HEK293T (cell line): Measurements from ENCODE around the gene CDHR5.

Experiments
- CTCF ChIA-PET: fragments of 350-600 bp; formaldehyde crosslinking; extraction: SDS; loops from one replicate; lab custom pipeline; 2021; ENCODE audit warnings: antibody characterized with exemption, inconsistent platforms; lab: Yijun Ruan, JAX
- POLR2A ChIA-PET: fragments of 350-600 bp; formaldehyde crosslinking; extraction: SDS; loops from one replicate; lab custom pipeline; 2020; ENCODE audit warnings: antibody characterized with exemption, inconsistent platforms; lab: Yijun Ruan, JAX
- DNase-seq: peaks from one replicate; pipeline ENCODE4 v3.0.0; 2012; ENCODE audit warnings: mixed read lengths; ENCODE audit errors: extremely low spot score
- ARNT ChIP-seq: fragments of 450-650 bp; IDR thresholded peaks from 2 replicates; pipeline ENCODE4 v1.6.1; 2017; ENCODE audit warnings: mild to moderate bottlenecking
- BHLHE40 ChIP-seq: fragments of 450-650 bp; IDR thresholded peaks from 2 replicates; pipeline ENCODE4 v1.6.1; 2016; ENCODE audit warnings: mild to moderate bottlenecking, moderate library complexity, borderline replicate concordance
- CTBP1 ChIP-seq: fragments of 450-650 bp; IDR thresholded peaks from 2 replicates; pipeline ENCODE4 v1.6.1; 2016; ENCODE audit warnings: borderline replicate concordance
- ELF4 ChIP-seq: fragments of 450-650 bp; IDR thresholded peaks from 2 replicates; pipeline ENCODE4 v1.6.1; 2017; ENCODE audit warnings: antibody characterized with exemption
- FOXA1 ChIP-seq: fragments of 450-650 bp; IDR thresholded peaks from 2 replicates; pipeline ENCODE4 v1.6.1; 2016; ENCODE audit warnings: mild to moderate bottlenecking
- FOXK2 ChIP-seq: fragments of 450-650 bp; IDR thresholded peaks from 2 replicates; pipeline ENCODE4 v1.6.1; 2016; ENCODE audit warnings: mild to moderate bottlenecking
- FOXM1 ChIP-seq: fragments of 450-650 bp; IDR thresholded peaks from 2 replicates; pipeline ENCODE4 v1.6.1; 2017; ENCODE audit warnings: mild to moderate bottlenecking, borderline replicate concordance
- HDGF ChIP-seq: fragments of 450-650 bp; IDR thresholded peaks from 2 replicates; pipeline ENCODE4 v1.6.1; 2017; ENCODE audit warnings: antibody characterized with exemption, borderline replicate concordance
- L3MBTL2 ChIP-seq: fragments of 450-650 bp; conservative IDR thresholded peaks from 2 replicates; pipeline ENCODE4 v1.6.1; 2016; ENCODE audit warnings: mild to moderate bottlenecking
- LEF1 ChIP-seq: fragments of 450-650 bp; IDR thresholded peaks from 2 replicates; pipeline ENCODE4 v1.6.1; 2017; ENCODE audit warnings: mild to moderate bottlenecking, borderline replicate concordance
- NFRKB ChIP-seq: fragments of 450-650 bp; IDR thresholded peaks from 2 replicates; pipeline ENCODE4 v1.6.1; 2016; ENCODE audit warnings: mild to moderate bottlenecking, moderate library complexity
- PKNOX1 ChIP-seq: fragments of 450-650 bp; IDR thresholded peaks from 2 replicates; pipeline ENCODE4 v1.6.1; 2016
- SP1 ChIP-seq: fragments of 450-650 bp; IDR thresholded peaks from 2 replicates; pipeline ENCODE4 v1.6.1; 2017
- SUZ12 ChIP-seq: fragments of 450-650 bp; IDR thresholded peaks from 2 replicates; pipeline ENCODE4 v1.6.1; 2016; ENCODE audit warnings: mild to moderate bottlenecking
- TARDBP ChIP-seq: fragments of 450-650 bp; IDR thresholded peaks from 2 replicates; pipeline ENCODE4 v1.6.1; 2016
- ZNF384 ChIP-seq: fragments of 450-650 bp; IDR thresholded peaks from 2 replicates; pipeline ENCODE4 v1.6.1; 2016

The CDHR5 gene

GRCh38 chr11:628056-628455, 3.3 kb upstream of the CDHR5 start:
- ChIA-PET CTCF (no interaction called here), POLR2A (no interaction called here)
- no peak for DNase-seq
- TF ChIP-seq NFRKB (no peak), CTBP1 (no peak), SP1 (no peak)

DNA sequence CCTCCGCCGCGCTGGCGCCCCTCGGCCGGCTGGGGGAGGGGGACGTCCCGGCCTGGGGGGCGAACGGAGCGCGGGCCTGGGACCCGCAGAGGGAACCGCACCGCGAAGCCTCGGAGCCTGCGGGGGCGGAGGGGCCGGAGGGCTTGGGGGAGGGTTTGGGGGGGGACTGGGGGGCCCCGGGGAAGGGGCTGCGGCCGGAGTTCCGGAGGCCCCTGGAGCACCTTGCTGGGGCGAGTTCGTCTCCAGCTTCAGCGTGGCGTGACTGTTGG, 2.5 kb upstream of the CDHR5 start:
- ChIA-PET POLR2A (no interaction called here), CTCF (no interaction called here)
- TF ChIP-seq BHLHE40, result no peak
- no peak for TF ChIP-seq L3MBTL2
- TF ChIP-seq ZNF384, result no peak
- no peak for TF ChIP-seq TARDBP
- no peak for TF ChIP-seq FOXM1
- no peak for TF ChIP-seq HDGF
- no peak for TF ChIP-seq SP1
- TF ChIP-seq FOXA1, result no peak
- TF ChIP-seq ELF4, result no peak
- no peak for TF ChIP-seq LEF1
- no peak for TF ChIP-seq ARNT
- TF ChIP-seq CTBP1, result no peak
- TF ChIP-seq FOXK2, result no peak
- no peak for TF ChIP-seq PKNOX1
- TF ChIP-seq NFRKB, result no peak
- no peak for TF ChIP-seq SUZ12
- no peak for DNase-seq

- no peak for DNase-seq
- no peak for TF ChIP-seq ELF4
- TF ChIP-seq FOXK2, result no peak
- no peak for TF ChIP-seq SUZ12
- no peak for TF ChIP-seq CTBP1
- no peak for TF ChIP-seq LEF1
- TF ChIP-seq NFRKB, result no peak
- TF ChIP-seq FOXA1, result no peak
- TF ChIP-seq TARDBP, result no peak
- no peak for TF ChIP-seq ARNT
- CTCF ChIA-PET, result no interaction called here
- POLR2A ChIA-PET, result no interaction called here
These were observed 1.9 kb upstream of the CDHR5 start, which contains the start of gene SCT for GRCh38 chr11:626475-627307. Gene SCT (minus strand): TSS chr11:627181. CDS start chr11:627143, 38 bp downstream.

GRCh38 chr11:625636-626268, 997 bp upstream of the CDHR5 start:
- TF ChIP-seq SP1, result no peak
- no peak for TF ChIP-seq FOXA1
- TF ChIP-seq NFRKB, result no peak
- no peak for TF ChIP-seq ZNF384
- TF ChIP-seq HDGF, result no peak
- no peak for TF ChIP-seq ARNT
- TF ChIP-seq PKNOX1, result no peak
- ChIA-PET POLR2A (no interaction called here), CTCF (no interaction called here)
- no peak for DNase-seq

DNA sequence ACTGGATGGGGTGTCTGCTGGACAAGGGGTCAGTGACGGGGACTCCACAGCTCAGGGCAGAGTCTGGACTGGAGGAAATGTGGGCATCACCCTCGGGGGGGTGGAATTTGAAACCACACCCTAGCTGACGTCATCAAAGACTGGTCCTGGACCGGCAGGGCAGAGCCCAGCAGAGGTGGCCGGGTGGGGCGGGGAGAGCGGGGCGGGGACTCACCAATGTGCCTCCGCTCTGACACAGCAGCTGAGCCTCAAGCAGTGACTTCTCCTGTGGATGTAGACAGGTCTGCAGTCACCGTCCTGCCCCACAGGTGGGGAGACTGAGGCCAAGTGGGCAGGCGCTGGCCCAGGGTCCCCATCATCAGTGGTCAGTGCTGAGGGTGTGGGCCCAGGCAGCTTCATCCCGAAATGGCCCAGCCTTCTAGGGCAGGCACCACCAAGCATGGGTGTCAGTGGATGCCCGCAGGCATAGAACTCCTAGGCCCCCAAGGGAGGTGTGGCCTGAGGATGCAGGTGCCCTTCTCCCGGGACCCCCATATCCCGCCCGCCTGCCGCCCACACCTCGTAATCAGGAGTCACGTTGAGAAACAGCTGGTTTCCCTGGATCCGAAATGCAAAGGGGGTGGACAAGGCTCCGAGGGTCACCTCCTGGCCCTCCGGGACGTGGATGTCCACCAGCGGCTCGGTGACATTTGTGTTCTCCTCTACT, 603 bp downstream of the CDHR5 start:
- ChIA-PET POLR2A (no interaction called here), CTCF (no interaction called here)
- no peak for TF ChIP-seq TARDBP
- DNase-seq, result no peak

GRCh38 chr11:623349-623869, 1.3 kb downstream of the CDHR5 start:
- ChIA-PET CTCF (no interaction called here), POLR2A (no interaction called here)
- TF ChIP-seq NFRKB (no peak), CTBP1 (no peak), ARNT (no peak), FOXA1 (no peak), PKNOX1 (no peak), BHLHE40 (no peak), TARDBP (no peak), ELF4 (no peak), HDGF (no peak), SUZ12 (no peak), FOXM1 (no peak), L3MBTL2 (no peak), FOXK2 (no peak), ZNF384 (no peak), LEF1 (no peak), SP1 (no peak)
- DNase-seq, result no peak
